Measurements from ENCODE around the gene KLHL22. TPM values are rescaled to one million over a fixed set of nuclear protein-coding genes. Genes with fewer than 3 reads are reported as not detected.
A peak's percentile ranks its signal among the peaks of the same experiment; 100 is the strongest.

Gene KLHL22
- total RNA-seq, 2 experiments from 2014 or later = 14.1 to 15.2 TPM

DNA sequence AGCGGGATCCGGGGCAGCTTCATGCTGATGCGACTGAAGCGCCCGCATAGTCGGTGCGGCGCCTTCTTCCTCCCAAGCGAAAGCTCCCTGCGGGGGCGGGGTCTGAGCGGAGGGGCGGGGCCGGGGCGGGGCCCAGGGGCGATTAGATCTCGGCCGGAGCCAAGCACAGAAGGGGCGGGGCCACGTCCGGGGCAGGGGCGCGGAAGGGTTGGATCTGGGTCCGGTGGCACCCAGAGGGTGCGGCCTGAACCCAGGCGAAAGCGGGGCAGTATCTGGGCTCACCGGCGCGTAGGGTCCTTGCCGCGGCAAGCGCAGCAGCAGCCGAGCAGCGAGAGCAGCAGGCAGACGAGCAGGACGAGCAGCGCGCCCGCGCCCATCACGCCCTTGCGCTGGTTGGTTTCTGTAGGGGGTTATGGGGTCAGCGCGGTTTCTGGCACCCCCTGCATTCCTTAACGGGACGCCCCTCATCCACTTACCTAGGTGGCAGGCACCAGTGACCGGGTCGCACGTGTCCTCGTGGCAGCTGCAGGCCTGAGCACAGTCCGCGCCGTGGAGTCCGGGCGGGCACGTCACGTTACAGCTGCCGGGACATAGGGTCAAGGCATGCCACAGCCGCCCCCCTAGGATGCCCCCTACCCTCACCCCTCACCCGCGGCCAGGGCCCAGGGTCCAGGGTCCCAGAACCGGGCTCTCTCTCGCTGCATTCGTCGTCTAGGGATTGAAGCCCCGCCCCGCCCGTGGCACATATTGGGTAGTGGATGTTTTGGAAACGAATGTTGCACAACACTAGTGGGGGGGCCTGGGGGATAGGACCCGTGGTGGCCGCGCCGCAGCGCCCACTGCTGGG is 66.1 kb downstream of the KLHL22 start:
- Mint-ChIP-seq H3K27me3 (peaks cover 38% of the 10 kb centered on the region), H3K9me3 (ENCODE audit: low read depth) (no peaks in the 10 kb centered on the region), H3K27ac (no peak overlapping the region), H3K4me1 (peaks cover 10% of the 10 kb centered on the region), H3K4me3 (peak overlapping the region; percentile 68), H3K36me3 (ENCODE audit: low read depth) (no peaks in the 10 kb centered on the region)
- DNase-seq (peak; percentile 89), ATAC-seq (peak; percentile 80)
- ChIA-PET POLR2A (no interaction called here), CTCF (interaction anchor here (0.9 to 2.4 kb wide), 4 partner anchors 12 to 272 kb away, joined by 3 to 17 read pairs (median 4); no protein-coding TSS in a partner anchor)
- intact Hi-C loops (cut with DNase I, micrococcal nuclease) = loop anchor here (1.0 to 10.0 kb wide), 5 partner anchors 67 to 274 kb away; partner anchors contain the start of gene MED15 (in 1 of the 2)

DNA sequence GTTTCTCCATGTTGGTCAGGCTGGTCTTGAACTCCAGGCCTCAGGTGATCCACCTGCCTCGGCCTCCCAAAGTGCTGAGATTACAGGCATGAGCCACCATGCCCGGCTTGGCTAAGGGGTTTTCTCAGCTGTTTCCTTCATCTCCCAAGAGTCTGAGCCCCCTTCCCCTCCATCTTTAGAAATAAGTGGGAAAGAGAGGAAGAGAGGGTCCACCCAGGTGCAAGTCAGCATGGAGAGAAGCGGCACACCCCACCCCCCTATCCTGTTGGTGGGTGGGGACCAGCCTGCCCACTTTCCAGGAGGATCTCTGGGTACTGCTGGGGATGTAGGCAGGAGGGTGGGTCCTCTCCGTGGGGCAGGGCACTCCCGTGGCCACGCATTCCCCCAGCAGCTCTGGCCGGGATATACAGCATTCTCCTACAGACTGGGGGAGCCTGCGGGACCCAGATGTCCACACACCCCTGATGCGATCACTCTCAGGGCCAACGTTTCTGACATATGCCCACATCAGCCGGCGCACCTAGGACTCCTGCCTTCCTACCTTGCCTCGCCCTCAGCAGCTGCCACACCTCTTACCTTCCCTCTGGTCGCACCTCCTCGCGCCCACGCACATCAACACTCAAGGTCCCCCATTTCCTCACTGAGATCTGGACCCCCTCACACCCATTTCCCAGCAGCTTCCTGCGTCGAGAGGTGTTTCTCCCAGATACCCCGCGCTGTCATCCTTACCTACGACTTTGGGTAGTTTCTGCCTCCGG is 66.9 kb downstream of the KLHL22 start:
- CTCF ChIA-PET = interaction anchor here (0.9 to 2.4 kb wide), 4 partner anchors 11 to 273 kb away, joined by 3 to 17 read pairs (median 4); partner anchors contain the start of gene MED15
- ATAC-seq (no peak), DNase-seq (no peak)
- no peaks in the 10 kb centered on the region for H3K36me3 Mint-ChIP-seq (ENCODE audit: low read depth)
- H3K27ac Mint-ChIP-seq = no peak overlapping the region
- no peaks in the 10 kb centered on the region for H3K9me3 Mint-ChIP-seq (ENCODE audit: low read depth)
- intact Hi-C loops (cut with DNase I, micrococcal nuclease) = loop anchor here (1.0 to 10.0 kb wide), 5 partner anchors 68 to 275 kb away; partner anchors contain the start of gene MED15 (in 1 of the 2)
- POLR2A ChIA-PET = no interaction called here
- peaks cover 34% of the 10 kb centered on the region for H3K27me3 Mint-ChIP-seq
- peaks cover 10% of the 10 kb centered on the region for H3K4me1 Mint-ChIP-seq
- peak overlapping the region; percentile 68 for H3K4me3 Mint-ChIP-seq

GRCh38 chr22:20427945-20428417 is 67.6 kb downstream of the KLHL22 start:
- DNase-seq (no peak), ATAC-seq (no peak)
- no peaks in the 10 kb centered on the region for H3K36me3 Mint-ChIP-seq (ENCODE audit: low read depth)
- H3K9me3 Mint-ChIP-seq (ENCODE audit: low read depth) = no peaks in the 10 kb centered on the region
- intact Hi-C loops (cut with DNase I, micrococcal nuclease) = loop anchor here (2.0 to 10.0 kb wide), 2 partner anchors 79 to 137 kb away; partner anchors contain the start of gene MED15 (in 1 of the 2)
- ChIA-PET CTCF (interaction anchor here (1.5 to 2.4 kb wide), 5 partner anchors 10 to 138 kb away, joined by 4 to 17 read pairs (median 4); partner anchors contain the start of gene MED15), POLR2A (no interaction called here)
- no peak overlapping the region for H3K27ac Mint-ChIP-seq
- peaks cover 34% of the 10 kb centered on the region for H3K27me3 Mint-ChIP-seq
- no peak overlapping the region for H3K4me3 Mint-ChIP-seq
- peaks cover 10% of the 10 kb centered on the region for H3K4me1 Mint-ChIP-seq

- Mint-ChIP-seq H3K36me3 (ENCODE audit: low read depth) (no peaks in the 10 kb centered on the region), H3K9me3 (ENCODE audit: low read depth) (no peaks in the 10 kb centered on the region), H3K4me1 (peaks cover 10% of the 10 kb centered on the region), H3K27ac (no peak overlapping the region), H3K27me3 (peaks cover 30% of the 10 kb centered on the region), H3K4me3 (no peak overlapping the region)
- intact Hi-C loops (cut with DNase I, micrococcal nuclease) = loop anchor here in 1 of 2 experiments (10.0 kb wide), 1 partner anchor 137 kb away; no protein-coding TSS in a partner anchor
- ATAC-seq = no peak
- no peak for DNase-seq
- POLR2A ChIA-PET = no interaction called here
- CTCF ChIA-PET = interaction anchor here (1.5 to 2.4 kb wide), 5 partner anchors 10 to 138 kb away, joined by 4 to 17 read pairs (median 4); partner anchors contain the start of gene MED15
Observed at GRCh38 chr22:20427104-20427944, 68.3 kb downstream of the KLHL22 start.

GRCh38 chr22:20426259-20426615 is 69.4 kb downstream of the KLHL22 start:
- Mint-ChIP-seq H3K4me3 (no peak overlapping the region), H3K36me3 (ENCODE audit: low read depth) (no peaks in the 10 kb centered on the region), H3K27ac (no peak overlapping the region), H3K27me3 (peaks cover 24% of the 10 kb centered on the region), H3K9me3 (ENCODE audit: low read depth) (no peaks in the 10 kb centered on the region), H3K4me1 (peaks cover 8% of the 10 kb centered on the region)
- ChIA-PET POLR2A (no interaction called here), CTCF (no interaction called here)
- intact Hi-C loops (cut with DNase I, micrococcal nuclease) = loop anchor here in 1 of 2 experiments (10.0 kb wide), 1 partner anchor 139 kb away; no protein-coding TSS in a partner anchor
- no peak for ATAC-seq
- DNase-seq = no peak

- no peak for ATAC-seq
Observed at GRCh38 chr22:20425566-20426258, 69.9 kb downstream of the KLHL22 start.

GRCh38 chr22:20424932-20425565 is 70.5 kb downstream of the KLHL22 start:
- DNase-seq = peak; percentile 51
- Mint-ChIP-seq H3K27ac (no peak overlapping the region), H3K27me3 (peaks cover 19% of the 10 kb centered on the region), H3K9me3 (ENCODE audit: low read depth) (no peaks in the 10 kb centered on the region), H3K4me3 (no peak overlapping the region), H3K4me1 (peaks cover 4% of the 10 kb centered on the region), H3K36me3 (ENCODE audit: low read depth) (no peaks in the 10 kb centered on the region)
- ChIA-PET CTCF (interaction anchor here (0.7 kb wide), 1 partner anchor 12 kb away, joined by 3 read pairs; no protein-coding TSS in a partner anchor), POLR2A (no interaction called here)
- intact Hi-C loops (cut with DNase I, micrococcal nuclease) = loop anchor here in 1 of 2 experiments (10.0 kb wide), 1 partner anchor 140 kb away; no protein-coding TSS in a partner anchor
- ATAC-seq = peak; percentile 13

More at GRCh38 chr22:20425566-20426258, 69.9 kb downstream of the KLHL22 start:
- intact Hi-C loops (cut with DNase I, micrococcal nuclease) = loop anchor here in 1 of 2 experiments (10.0 kb wide), 1 partner anchor 139 kb away; no protein-coding TSS in a partner anchor
- Mint-ChIP-seq H3K4me1 (peaks cover 8% of the 10 kb centered on the region), H3K36me3 (ENCODE audit: low read depth) (no peaks in the 10 kb centered on the region), H3K27me3 (peaks cover 24% of the 10 kb centered on the region), H3K27ac (no peak overlapping the region), H3K4me3 (no peak overlapping the region), H3K9me3 (ENCODE audit: low read depth) (no peaks in the 10 kb centered on the region)
- POLR2A ChIA-PET = no interaction called here
- DNase-seq = no peak
- CTCF ChIA-PET = interaction anchor here (0.7 kb wide), 1 partner anchor 13 kb away, joined by 3 read pairs; no protein-coding TSS in a partner anchor

GRCh38 chr22:20424568-20424931 is 71.0 kb downstream of the KLHL22 start:
- ATAC-seq (no peak), DNase-seq (no peak)
- H3K27ac Mint-ChIP-seq = no peak overlapping the region
- ChIA-PET CTCF (interaction anchor here (0.6 kb wide), 1 partner anchor 70 kb away, joined by 3 read pairs; no protein-coding TSS in a partner anchor), POLR2A (no interaction called here)
- H3K9me3 Mint-ChIP-seq (ENCODE audit: low read depth) = no peaks in the 10 kb centered on the region
- intact Hi-C loops (cut with DNase I, micrococcal nuclease) = loop anchor here in 1 of 2 experiments (10.0 kb wide), 1 partner anchor 140 kb away; no protein-coding TSS in a partner anchor
- H3K27me3 Mint-ChIP-seq = peaks cover 19% of the 10 kb centered on the region
- no peaks in the 10 kb centered on the region for H3K36me3 Mint-ChIP-seq (ENCODE audit: low read depth)
- no peak overlapping the region for H3K4me3 Mint-ChIP-seq
- H3K4me1 Mint-ChIP-seq = peaks cover 4% of the 10 kb centered on the region

- no peaks in the 10 kb centered on the region for H3K36me3 Mint-ChIP-seq (ENCODE audit: low read depth)
- no peak overlapping the region for H3K27ac Mint-ChIP-seq
- H3K27me3 Mint-ChIP-seq = peaks cover 18% of the 10 kb centered on the region
- H3K4me1 Mint-ChIP-seq = peaks cover 3% of the 10 kb centered on the region
- no peak for DNase-seq
- CTCF ChIA-PET = interaction anchor here (0.6 to 1.1 kb wide), 2 partner anchors 31 to 71 kb away, joined by 3 read pairs; no protein-coding TSS in a partner anchor
- no peaks in the 10 kb centered on the region for H3K9me3 Mint-ChIP-seq (ENCODE audit: low read depth)
- POLR2A ChIA-PET = no interaction called here
- ATAC-seq = no peak
- intact Hi-C loops (cut with DNase I, micrococcal nuclease) = loop anchor here in 1 of 2 experiments (10.0 kb wide), 1 partner anchor 141 kb away; no protein-coding TSS in a partner anchor
- H3K4me3 Mint-ChIP-seq = no peak overlapping the region
Observed at GRCh38 chr22:20423906-20424551, 71.6 kb downstream of the KLHL22 start.
